GM12865 (cell line): Measurements from ENCODE around the gene RHOF.

Experiments used
- DNase-seq: peaks from one replicate; pipeline ENCODE4 v3.0.0; 2010; ENCODE audit warnings: low read depth
- H3K4me3 ChIP-seq: 2 replicates; pipeline ENCODE4 v1.5.1; 2011; ENCODE audit warnings: mild to moderate bottlenecking, low read depth, low read length, control low read depth
- CTCF ChIP-seq: IDR thresholded peaks from 2 replicates; pipeline ENCODE4 v1.5.1; 2011; ENCODE audit warnings: low read length, control low read depth, low read depth, inconsistent platforms; ENCODE audit not compliant: insufficient read depth; ENCODE audit errors: missing control alignments

RHOF gene

GRCh38 chr12:121793440-121793837, at the start of gene RHOF:
RHOF (minus strand) TSS chr12:121793688; CDS start chr12:121793633, 55 bp downstream.
- peak; percentile 82 for DNase-seq
- TF ChIP-seq CTCF: no peak
- peak within 1 kb of the TSS; percentile 93 for H3K4me3 ChIP-seq

GRCh38 chr12:121839993-121840761, 46.7 kb upstream of the RHOF start:
- DNase-seq: no peak
- H3K4me3 ChIP-seq: peak overlapping the region; percentile 64
- no peak for TF ChIP-seq CTCF

GRCh38 chr12:121839106-121839992, 45.9 kb upstream of the RHOF start:
- no peak for TF ChIP-seq CTCF
- peak overlapping the region; percentile 64 for H3K4me3 ChIP-seq
- peak; percentile 98 for DNase-seq

- no peak overlapping the region for H3K4me3 ChIP-seq
- TF ChIP-seq CTCF: no peak
- DNase-seq: no peak
These were observed 44.6 kb upstream of the RHOF start for GRCh38 chr12:121838126-121838525.

- no peak for DNase-seq
- H3K4me3 ChIP-seq: no peak overlapping the region
- no peak for TF ChIP-seq CTCF
These were observed 44.2 kb upstream of the RHOF start for GRCh38 chr12:121837680-121838079.

GRCh38 chr12:121831571-121832245, 38.2 kb upstream of the RHOF start:
- DNase-seq: no peak
- no peak overlapping the region for H3K4me3 ChIP-seq
- no peak for TF ChIP-seq CTCF
